Dedifferentiated amniotic fluid mesenchymal stem cell (primary cell): Measurements from ENCODE around the gene DCUN1D2.
"Not testable (repeated sequence)": the region's sequence is repeated elsewhere in the genome, so short reads cannot be mapped to it uniquely, and the experiment has no call there.

Experiments used
- DNase-seq: peaks from one replicate; pipeline ENCODE4 v3.0.0-alpha.2; 2016; ENCODE audit errors: extremely low spot score

The DCUN1D2 gene

DNA sequence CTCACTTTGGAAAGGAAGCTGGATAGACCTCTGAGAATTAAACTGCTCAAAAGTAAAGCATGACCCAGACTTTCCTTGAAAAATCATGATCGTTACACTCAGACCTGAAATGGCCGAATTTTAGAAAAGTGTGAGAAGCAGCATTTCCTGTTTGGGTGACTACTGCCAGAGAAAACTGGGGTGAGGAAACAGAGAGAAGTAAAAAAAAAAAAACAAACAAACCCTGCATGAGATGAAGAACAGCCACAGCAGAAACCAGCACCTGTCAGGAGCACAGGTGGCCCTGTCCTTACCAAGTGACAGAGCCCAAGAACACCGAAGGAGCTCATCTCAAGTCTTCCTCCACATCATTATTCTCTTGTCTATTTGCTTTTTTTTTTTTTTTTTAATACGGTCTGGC, 25.2 kb downstream of the DCUN1D2 start:
- no peak for DNase-seq

GRCh38 chr13:113464476-113464875, 26.0 kb downstream of the DCUN1D2 start:
- no peak for DNase-seq

DNA sequence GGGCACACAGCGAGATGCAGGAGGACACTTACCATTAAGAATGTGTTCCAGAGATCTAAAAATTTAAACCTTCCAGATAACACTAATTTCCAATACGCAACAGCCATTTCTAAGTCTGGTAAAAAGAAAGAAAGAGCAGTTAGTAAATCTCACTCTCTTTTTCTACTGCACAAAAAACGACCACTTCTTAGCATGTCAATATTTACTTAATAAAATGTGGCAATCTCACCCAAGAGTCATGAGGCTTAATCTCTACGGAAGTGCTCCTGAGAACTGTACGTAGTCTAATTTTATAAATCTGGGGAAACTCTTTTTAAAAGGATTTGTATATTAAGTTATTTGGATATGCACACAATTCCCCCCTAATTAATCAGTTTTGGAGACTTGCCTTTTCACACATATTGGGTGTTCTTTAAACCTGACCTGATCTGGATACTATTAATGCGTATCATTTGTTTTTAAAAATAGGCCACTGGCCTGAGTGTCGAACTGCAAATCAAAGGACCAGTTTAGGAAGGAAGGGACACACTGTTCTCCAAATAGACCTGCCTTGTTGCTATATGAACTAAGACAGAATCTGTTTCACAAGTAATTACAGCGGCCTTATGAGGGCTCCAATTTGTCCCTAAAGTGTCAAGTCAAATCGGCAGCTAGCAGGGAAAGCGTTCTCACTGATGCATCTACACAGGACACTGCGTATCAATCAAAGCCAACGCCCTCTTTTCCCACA, 29.3 kb downstream of the DCUN1D2 start:
- no peak for DNase-seq

DNA sequence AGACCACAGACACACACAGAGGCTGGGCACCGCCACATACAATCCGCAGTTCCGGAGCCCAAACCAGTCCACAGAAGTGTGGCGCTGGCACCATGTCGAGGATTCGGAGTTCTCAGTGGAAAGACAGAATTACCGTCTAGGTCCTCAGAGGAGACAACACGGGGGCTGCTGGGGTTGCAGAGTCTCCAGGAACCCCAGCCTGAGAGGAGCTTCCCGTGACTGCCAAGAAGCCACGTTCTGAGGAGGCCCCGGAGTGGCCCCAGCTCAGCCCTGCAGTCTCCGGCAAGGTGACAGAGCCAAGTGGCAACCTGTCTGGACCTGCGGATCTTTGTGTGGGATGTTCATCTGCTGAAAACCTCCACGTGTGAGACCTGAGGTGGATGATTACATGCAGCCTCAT, 29.9 kb downstream of the DCUN1D2 start:
- no peak for DNase-seq

- no peak for DNase-seq
Measured at GRCh38 chr13:113460064-113460555, 30.4 kb downstream of the DCUN1D2 start.

GRCh38 chr13:113458253-113459065, 32.1 kb downstream of the DCUN1D2 start:
- DNase-seq: no peak

GRCh38 chr13:113457510-113457909, 33.0 kb downstream of the DCUN1D2 start:
- DNase-seq: no peak

- DNase-seq: no peak
Measured at GRCh38 chr13:113456116-113456702, 34.3 kb downstream of the DCUN1D2 start.

- no peak for DNase-seq
Measured at GRCh38 chr13:113455384-113455783, 35.1 kb downstream of the DCUN1D2 start.

DNA sequence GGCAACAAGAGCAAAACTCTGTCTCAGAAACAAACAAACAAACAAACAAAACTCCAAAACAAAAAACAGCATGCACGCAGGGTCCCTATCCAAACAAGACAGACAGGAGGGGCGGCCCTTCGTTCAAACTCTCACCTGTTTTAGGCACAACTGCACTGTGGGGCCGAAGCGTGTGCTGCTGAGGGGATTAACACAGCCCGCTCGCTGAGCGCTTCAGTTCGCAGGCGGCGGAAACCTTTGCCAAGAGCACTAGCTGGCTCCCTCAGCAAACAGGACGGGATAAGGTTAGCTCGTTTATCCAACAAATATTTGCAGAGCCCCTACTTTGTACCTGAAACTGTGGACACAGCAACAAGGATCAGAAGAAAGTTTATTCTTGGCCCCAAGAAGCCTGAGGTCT, 35.6 kb downstream of the DCUN1D2 start:
- DNase-seq: no peak

GRCh38 chr13:113452942-113453901, 37.3 kb downstream of the DCUN1D2 start, which contains the start of gene ADPRHL1:
Gene ADPRHL1, minus strand, starts transcription at chr13:113453488. Its CDS starts 51 bp downstream, at chr13:113453437.
- DNase-seq: no peak

GRCh38 chr13:113452466-113452865, 38.0 kb downstream of the DCUN1D2 start:
- no peak for DNase-seq

DNA sequence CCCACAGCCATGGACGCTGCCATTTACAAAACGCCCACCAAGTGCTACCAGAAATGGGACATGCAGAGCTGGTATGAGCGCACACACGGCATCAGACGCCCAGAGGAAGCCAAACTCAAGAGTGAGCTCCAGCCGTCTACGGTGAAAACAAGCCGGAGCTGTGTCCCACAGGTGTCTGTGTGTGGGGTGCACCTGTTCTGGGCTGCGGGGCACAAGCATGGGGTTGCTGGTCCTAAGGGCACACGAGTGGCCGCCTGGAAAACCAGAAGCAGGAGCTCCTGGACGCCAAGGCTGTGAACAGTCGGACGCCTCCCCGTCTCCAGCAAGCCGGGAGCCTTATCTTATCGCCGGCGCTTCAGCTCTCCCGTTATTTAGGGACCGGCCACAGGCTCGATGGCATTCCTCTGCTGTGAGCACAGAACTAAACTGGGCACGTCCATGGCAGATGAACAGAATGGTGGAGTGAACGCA, 38.5 kb downstream of the DCUN1D2 start:
- DNase-seq: no peak

- not testable (repeated sequence) for DNase-seq
Measured at GRCh38 chr13:113450861-113451620, 39.5 kb downstream of the DCUN1D2 start.

DNA sequence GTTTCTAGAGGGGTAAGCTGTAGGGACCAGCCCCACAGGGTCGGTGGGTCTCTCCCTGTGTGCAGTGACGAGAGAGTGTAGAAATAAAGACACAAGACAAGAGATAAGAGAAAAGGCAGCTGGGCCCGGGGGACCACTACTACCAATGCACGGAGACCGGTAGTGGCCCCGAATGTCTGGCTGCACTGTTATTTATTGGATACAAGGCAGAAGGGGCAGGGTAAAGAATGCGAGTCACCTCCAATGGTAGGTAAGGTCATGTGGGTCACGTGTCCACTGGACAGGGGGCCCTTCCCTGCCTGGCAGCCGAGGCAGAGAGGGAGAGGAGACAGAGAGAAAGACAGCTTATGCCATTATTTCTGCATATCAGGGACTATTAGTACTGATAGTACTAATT, 40.2 kb downstream of the DCUN1D2 start:
- DNase-seq: not testable (repeated sequence)

DNA sequence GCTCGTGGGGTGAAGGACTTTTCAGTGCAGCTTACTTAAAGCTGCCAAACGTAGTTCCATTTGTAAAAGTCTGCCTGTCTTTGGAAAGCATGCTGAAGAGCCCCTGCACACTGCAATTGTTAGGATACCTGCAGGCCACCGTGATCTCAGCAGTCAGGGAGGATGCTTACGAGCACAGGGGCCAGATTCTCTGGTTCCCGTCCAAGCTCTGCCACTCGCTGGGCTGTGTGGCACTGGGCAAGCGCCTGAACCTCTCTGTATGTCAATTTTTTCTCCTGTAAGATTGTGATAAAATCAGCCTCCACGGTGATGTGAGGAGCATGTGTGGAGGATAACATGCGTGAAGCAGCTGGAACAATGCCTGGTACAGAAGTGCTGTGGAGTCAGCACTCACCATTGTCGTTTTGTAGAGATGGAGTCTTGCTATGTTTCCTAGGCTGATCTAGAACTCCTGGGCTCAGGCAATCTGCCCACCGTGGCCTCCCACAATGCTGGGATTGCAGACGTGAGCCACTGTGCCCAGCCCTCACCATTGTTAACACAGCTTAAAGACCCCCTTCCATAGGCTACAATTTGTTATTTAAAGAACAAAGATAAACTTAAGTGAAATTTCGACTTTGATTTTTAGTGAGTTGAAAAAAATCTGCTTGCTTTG, 40.7 kb downstream of the DCUN1D2 start:
- no peak for DNase-seq

GRCh38 chr13:113448885-113449692, 41.4 kb downstream of the DCUN1D2 start:
- DNase-seq: no peak

DNA sequence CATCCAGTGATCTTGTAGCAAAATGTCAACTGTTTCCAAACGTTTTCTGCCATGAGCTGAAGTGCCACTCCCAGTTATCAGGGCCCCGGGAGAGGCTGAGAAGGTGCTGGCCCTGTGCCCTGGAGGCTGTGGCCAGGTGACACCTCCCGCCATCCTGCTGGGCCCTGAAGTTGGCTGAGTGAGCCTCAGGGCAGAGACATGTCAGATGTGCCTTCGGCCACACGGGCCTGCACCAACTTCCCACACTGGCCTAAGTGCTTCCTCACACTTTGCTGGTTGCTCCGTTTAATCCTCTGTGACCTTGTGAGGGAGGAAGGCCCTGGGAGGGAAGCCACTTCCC, 42.0 kb downstream of the DCUN1D2 start:
- no peak for DNase-seq

DNA sequence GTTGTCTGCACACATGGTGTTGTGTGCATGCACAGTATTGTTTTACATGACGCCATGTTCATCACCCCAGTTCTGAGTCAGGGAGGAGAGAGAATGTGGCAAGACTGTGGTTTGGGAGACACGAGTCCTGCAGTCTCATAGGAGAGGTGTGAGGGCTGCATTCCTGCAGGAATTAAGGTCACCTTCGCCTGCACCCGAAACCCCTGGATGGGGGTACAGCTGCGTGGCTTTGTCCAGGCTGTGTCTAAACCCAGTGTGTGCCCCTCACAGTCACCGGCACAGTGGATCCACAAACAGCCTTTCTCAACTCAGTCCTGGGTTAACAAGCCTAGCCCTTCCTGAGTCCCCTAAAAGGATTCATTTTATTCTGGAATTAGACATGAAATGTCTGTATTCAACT, 42.9 kb downstream of the DCUN1D2 start:
- no peak for DNase-seq
